HG02678 (cell line): ENCODE data around the gene WWOX.
"Not testable (repeated sequence)": the region's sequence is repeated elsewhere in the genome, so short reads cannot be mapped to it uniquely, and the experiment has no call there.

Experiments
- ATAC-seq: cut with Tn5 transposase; IDR thresholded peaks from one replicate; pipeline ENCODE4 v1.9.1; 2021; ENCODE audit warnings: mild to moderate bottlenecking, moderate library complexity; ENCODE audit not compliant: unreplicated experiment

The WWOX gene

DNA sequence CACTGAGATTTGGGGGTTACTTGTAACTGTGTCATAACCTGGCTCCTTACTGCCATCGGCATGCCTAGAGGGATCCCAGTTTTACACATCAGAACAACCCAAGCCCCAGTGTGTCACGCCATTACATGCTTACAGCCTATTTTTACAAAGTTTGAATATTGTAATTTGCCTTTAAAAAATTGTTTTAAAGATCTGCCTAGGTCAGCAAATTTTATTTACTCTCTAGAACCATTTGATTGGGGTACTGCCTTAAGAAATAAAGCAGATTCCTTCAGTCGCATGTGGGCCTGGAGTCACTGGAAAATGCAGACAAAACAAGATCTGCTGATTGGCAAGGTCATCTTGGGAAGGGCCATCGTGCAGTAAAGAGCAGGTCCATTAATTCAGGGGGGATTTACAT is 566.9 kb downstream of the WWOX start:
- no peak for ATAC-seq

DNA sequence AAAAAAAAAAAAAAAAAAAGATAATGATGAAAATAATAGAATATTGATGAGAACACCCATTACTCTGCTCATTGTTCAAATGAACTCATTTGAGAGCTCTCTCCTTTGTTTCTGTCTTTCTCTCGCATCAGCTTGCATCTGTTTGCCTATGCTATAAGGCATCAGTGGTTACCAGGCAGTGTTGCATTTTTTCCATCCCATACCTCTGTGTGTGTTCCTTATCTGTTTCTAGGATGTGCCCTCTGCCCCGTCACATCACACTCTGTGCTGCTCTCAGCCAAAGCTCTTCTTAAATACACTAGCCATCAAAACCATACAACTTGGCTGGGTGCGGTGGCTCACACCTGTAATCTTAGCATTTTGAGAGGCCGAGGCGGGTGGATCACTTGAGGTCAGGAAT is 568.2 kb downstream of the WWOX start:
- ATAC-seq: no peak

DNA sequence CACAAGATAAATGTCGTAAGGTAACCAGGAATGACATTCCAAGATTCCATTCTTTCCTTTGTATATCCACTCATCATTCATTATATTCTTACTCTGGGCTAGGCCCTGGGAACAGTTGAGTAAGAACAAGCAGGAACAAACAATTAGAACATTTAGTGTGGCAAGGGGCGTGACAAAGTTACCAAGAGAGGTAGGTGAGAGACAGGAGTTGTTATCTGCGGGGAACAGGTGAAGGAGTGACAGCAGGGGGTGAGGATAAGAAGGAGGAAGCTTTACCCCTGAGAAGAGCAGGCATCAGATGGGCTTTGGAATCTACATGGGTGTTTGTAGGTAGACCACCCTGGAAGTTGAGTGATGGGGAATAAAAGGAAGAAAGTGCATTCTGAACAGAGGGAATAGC is 568.9 kb downstream of the WWOX start:
- ATAC-seq: no peak

DNA sequence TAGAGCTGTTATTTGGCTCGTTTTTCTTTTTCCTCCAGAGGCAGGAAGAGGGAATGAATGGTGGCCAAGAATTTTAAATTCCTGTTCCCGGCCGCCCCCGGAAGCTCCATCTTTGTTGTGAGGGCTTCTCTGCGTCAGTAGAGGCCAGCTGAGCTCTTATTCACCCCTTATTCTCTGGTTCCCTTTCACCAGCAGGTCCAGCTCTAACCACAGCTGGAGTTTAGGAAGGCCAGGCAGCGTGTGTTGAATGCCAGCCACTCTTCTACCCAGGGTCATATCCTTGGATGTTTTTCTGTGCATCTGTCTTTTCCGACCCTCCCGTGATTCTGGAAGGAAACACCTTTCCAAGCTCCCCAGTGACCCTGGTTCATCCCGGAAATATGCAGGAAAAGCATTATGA is 570.5 kb downstream of the WWOX start:
- ATAC-seq: no peak

DNA sequence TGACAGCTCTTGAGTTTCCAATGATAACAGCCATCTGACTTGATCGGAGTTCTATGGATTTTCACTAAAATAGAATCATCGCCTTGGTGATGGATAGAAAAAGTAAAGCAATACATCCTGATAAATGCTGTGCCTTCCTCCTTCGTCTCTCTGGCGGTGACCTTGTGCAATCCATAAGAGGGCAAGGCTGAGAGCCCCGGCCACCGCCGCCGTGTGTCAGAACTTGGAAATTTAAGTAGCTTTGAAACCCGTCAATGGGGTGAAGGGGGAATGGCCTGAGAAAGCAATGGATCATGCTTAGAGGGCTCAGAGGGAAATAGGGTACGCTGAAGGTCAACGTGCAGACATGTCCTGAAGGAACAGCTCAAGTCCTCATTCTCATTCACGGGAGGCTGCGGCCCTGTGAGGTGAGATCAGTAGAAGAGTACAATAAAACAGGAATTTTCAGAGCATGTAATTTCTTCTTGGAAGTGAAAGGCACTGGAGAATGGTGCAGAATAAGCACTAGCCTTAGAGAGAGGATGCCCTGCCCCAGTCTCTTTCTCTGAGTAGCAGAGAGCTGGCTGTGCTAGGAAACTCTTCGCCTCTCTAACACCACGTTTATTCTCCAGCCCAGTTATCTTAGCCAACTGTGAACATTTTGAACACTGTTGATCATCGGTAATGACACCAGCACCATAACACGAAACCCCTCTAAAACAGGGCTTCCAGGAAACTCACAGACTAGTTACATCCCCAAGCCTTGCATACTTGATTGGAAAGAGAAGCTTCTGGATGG is 573.5 kb downstream of the WWOX start:
- no peak for ATAC-seq

DNA sequence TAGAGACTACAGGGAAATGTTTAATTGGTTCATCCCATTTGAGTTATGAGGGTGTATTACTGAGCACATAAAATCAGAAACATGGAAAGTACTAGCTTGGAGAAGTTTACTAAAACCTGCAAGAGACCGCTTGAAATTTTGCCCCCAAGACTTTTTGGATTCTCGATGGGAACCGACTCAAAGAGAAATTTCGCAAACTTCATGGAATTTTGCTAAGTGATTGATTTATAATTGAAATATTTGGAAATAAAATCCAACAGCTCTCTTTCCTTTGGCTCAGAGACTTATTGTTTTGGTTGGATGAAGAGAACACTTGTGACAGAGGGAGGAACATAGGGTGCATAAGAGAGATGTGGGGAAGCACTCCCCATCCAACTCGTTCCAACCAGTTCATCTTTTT is 574.4 kb downstream of the WWOX start:
- ATAC-seq: no peak

DNA sequence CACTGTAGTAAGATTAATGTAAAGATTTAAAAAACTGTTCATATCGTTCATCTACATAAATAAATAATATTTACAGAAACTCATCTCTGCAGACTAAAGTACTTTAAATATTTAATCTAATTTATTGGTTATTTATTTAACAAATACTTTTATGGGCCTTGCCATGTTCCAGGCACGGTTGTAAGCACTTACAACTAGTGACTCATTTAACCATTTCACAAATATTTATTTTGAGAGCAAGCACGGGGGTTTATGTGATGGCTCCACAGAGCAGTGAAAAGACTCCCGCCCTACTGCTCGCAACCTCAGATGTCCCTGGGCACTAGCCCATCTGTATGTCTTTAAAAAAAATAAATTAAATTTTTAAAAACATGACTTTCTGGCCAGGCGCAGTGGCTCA is 575.9 kb downstream of the WWOX start:
- no peak for ATAC-seq

DNA sequence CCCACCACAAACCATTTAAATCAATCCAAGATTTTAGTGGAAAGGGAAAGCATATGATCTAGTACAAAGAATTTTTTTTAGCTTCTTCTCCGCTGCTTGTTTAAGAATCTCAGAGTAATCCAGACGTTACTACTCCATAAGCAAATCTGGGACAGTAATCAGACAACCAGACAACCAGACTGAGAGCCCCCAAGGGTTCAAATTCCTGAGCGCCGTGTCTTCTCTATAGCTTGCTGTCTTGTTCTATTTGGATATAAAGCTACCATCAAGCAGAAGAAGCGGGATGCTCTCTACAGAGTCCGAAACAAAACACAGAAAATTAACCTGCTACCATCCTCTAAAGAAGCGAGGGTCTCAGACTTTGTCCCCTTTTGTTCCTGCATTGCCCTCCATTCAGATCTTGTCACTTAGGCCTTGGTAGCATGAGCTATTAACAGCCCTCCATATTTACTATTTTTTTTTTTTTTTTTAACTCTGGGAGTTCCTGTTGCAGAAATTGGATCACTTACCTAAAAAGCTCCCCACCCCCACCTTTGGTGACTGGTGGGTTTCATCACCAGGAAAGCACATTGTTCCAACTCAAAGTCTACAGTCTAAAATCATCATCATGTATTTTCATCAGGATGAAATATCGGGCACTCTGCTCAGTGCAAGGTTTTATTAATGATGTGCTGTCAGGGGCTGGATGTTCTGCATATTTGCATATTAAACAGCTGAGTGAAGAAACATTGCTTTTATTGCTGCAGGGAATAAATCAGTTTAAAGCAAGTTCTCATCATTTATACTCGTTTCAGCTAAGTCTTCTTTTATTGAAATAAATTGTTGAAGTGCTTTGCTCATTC is 576.7 kb downstream of the WWOX start:
- ATAC-seq: no peak

DNA sequence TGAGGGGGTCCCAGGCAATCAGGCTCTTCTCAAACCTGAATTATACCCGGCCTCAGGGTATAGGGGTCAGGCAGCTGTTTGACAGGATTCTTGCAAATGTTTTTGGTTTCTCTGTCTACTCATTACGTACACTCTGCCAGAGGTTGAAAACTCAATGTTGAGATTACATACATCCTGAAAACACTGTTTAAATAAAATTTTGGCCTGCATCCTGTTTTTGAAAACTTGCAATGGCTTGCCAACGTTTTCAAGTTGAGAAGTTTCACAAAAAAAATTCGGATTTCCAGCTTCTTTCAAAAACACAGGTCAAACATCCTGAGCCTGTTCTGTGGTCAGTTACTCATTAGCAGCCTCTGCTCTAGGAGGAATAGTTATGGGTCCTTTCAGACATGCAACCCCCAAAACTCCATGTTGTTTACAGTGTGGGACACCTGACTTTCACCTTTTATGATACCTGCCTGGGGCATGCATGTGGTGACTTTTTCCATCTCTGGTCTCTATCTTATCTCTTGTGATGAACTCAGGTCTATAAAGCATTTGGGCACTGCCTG is 577.8 kb downstream of the WWOX start:
- ATAC-seq: no peak

DNA sequence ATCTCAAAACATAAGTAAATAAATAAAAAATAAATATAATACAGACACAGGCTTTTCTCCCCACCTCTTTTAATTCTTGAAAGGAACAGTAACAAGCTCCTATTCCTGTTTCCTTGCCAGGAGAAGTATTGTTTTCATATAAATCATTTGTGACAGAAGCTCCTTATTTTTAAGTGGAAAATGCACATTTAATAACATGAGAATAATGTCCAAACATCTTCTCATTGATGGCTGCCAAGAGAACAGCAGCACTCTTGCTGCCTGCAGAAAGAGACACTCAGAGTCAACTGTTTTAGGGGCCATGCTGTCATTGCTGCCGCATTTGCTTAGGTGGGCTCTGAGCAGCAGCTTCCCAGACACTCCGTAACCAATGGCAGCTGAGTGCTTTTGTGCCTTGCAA is 580.1 kb downstream of the WWOX start:
- no peak for ATAC-seq

DNA sequence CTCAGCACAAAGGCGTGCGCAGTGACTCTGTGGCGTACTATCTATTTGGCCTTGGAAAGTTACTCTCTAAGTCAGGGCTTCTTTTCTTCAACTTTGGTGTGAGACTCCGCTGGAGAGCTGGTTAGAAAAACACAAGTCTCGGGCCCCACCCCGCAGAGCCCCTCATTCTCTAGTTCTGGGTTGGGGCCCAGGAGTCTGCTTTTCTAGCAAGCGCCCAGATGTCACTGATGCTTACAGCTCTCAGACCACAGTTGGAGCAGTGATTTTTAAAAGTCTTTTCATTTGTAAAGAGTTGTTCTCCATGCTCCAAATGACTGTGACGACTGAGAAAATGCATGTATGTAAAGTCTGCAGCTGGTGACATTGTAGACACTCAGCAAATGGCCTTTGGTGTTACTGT is 582.3 kb downstream of the WWOX start:
- no peak for ATAC-seq

DNA sequence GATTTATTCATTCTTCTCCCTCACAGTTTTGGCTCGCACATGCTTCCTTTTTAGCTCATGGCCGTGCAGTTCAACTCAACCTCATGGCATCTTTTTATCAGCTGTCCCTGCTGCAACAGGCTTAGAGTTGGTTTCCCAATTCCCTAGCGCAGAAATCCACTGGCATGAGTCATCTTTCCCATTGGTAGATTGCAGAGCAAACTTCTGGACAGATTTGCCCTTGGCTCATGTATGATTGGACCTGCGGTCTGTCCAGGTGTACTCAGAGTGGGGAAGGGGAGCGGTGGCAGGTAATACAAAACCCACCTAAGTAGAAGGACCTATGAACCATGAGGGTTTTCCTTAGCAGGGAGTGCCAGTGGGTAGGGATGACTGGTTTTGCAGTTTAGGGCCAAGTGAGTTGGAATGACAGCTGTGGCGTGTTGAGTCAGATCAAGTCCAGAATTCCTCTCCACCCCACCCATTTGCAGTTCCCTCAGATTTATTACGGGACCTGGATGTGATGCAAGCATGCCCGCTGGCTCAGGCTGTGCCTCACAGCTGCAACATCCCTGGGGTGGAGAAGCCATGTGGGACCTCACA is 584.7 kb downstream of the WWOX start:
- no peak for ATAC-seq

DNA sequence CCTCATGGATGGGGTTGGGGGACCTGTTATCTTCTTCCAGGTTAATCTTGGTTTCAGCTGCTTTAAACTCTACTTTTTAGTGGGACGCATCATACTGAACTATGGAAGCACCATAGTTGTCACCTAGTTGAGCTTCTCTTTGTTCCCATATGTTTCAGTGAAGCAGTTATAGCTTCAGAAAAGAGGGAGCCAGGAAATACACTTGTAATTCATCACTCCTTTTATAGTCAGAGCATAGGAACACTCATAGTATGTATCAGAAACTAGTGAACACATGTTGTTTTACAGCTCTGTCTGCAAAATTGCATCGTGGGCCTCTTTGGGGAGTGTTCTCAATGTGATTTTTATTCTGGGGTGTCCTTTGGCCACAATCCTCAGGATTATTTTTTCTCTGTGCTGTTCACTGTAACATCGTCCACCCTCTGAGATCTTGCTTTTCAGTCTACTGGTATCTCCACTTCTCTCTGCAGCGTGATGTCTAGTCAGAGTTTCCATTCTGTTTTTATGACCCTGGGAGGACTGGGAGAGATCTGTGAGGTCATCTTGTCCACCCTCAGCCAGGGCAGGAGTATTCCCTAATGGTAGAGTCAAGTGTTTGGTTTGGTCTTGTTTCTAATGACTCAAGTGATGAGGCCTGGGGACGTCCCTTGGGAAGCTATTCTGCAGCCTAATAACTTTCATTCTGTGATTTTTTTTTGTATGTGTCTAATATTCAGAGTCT is 585.4 kb downstream of the WWOX start:
- no peak for ATAC-seq

DNA sequence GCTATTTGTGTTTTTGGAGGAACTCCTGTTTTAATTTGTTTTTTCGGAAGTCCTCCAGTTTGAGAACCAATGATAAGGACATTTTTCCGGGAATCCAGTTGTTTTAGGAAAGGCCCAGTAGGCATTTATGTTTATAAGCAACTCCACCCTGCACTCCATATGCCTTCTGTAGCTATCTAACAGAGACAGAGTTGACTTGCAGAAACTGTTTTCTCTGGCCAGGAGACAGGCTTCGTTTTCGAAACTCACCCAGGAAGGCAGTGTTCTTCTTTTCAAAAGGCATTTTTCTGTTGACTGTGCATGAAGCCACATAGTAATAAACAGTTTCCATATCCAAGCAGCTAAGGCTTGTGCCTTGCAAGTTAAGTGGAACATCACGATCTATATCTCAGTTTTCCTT is 587.1 kb downstream of the WWOX start:
- no peak for ATAC-seq

DNA sequence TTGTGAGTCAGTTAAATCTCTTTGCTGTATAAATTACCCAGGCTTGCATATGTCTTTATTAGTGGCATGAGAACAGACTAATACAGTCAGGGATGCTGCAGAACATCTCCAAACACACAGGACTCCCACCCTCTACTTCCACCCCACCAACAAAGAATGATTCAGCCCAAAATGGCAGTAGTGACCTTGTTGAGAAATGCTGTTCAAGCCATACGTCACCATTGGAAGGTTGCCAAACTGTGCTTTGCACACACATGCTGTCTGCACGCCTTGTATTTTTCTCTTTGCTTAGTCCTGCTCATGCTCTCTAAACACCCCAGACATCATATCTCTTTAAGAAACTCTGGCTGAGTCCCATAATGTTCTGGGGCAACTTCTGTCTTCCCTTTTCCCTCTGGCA is 589.6 kb downstream of the WWOX start:
- ATAC-seq: no peak

DNA sequence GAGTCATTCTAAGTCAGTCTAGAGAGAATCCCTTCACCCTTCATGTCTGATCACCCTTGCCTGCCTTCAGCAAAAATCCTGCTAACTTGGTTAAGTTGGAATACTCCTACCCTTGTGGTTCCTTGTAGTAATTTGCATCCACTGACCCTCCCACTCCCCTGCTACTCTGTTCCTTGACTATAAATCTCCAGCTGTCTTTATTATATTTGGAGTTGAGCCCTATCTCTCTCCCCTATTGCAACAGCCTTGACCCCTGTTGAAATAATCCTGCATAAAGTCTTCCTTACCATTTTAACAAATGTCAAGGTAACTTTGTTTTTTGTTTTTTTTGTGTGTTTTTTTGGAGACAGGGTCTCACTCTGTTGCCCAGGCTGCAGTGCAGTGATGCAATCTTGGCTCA is 590.1 kb downstream of the WWOX start:
- ATAC-seq: no peak

DNA sequence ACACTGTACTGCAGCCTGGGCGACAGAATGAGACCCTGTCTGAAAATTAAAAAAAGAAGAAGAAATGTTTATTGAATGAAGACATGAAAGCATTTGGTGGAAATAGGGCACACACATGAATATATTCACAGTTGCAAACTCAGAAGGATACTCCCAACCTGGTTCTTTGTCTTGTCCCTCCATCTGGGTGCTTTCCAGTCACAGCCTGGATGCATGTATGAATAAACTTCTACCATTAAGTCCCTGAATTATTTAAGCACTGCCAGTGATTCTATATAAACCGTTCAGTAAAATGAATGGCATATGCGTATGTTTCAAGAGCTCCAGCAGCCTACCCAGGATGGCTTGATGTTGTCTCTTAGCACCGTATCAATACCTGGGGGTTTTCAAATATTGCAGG is 591.1 kb downstream of the WWOX start:
- no peak for ATAC-seq

DNA sequence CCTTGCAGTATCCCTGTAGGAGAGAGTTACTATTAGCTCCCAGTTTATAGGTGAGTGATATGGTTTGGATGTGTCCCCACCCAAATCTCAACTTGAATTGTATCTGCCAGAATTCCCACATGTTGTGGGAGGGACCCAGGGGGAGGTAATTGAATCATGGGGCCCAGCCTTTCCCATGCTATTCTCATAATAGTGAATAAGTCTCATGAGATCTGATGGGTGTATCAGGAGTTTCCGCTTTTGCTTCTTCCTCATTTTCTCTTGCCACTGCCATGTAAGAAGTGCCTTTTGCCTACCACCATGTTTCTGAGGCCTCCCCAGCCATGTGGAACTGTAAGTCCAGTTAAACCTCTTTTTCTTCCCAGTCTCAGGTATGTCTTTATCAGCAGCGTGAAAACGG is 592.3 kb downstream of the WWOX start:
- not testable (repeated sequence) for ATAC-seq

DNA sequence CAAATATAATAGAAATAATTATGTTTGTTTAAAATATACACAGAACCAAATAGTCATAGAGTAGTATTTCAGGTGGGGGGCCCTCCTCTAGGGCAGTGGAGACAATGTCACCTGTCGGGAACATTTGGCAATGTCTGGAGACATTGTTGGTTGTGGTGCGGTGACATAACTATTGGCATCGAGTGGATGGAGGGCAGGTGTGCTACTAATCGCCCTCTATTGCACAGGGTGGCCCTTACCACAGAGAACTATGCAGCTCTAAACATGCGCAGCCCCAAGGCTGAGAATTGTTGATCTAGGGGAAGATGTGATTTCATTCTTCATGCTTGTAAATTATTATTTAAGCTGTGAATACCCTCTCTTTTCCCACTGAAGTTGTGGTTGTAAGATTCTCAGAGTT is 594.0 kb downstream of the WWOX start:
- ATAC-seq: no peak

DNA sequence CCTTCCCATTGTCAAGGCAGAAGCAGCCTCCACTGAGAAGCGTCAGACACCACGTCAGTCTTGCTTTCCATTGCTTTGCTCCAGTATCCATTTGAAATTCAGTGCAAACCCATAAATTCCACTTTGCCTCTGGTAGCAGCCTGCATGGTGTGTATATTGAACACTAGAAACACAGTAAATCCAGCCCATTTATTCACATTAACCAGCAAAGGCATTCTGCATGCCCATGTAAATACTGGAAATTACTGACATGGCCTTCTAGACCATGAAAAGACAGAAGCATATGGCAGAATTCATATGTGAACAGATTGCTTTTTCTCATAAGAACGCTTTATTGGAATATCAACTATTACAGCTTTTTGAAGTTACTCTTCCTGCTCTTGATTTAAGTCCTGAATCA is 595.0 kb downstream of the WWOX start:
- no peak for ATAC-seq

DNA sequence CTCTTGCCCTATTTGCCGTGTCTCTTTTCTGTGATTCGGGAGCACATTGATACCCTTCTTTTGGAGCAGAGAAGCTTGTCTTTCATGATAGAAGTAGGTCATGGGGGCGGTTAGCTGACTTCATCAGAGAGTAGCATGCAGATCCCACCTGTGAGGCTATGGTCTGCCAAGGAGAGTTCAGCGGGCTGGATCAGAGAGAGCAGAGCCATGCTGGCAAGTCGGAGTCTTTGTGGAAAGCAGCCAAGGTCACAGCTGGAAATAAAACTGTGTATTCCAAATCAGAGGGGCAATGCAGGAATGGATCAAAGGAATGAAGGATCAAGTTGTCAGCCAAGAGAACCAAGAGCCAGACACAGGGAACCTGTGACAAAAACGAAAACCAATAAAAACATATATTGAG is 595.9 kb downstream of the WWOX start:
- no peak for ATAC-seq
